Ishikawa (cell line): ENCODE measurements around the gene DGKG.

ENCODE experiments used
- CEBPB ChIP-seq: IDR thresholded peaks from 2 replicates; pipeline ENCODE4 v1.6.1; 2012
- CREB1 ChIP-seq: IDR thresholded peaks from 2 replicates; pipeline ENCODE4 v1.6.1; 2012; ENCODE audit warnings: low read depth
- EGR1 ChIP-seq: IDR thresholded peaks from 2 replicates; pipeline ENCODE4 v1.6.1; 2012
- EP300 ChIP-seq: IDR thresholded peaks from 2 replicates; pipeline ENCODE4 v1.6.1; 2012; ENCODE audit warnings: borderline replicate concordance
- FOXM1 ChIP-seq: IDR thresholded peaks from 2 replicates; pipeline ENCODE4 v1.6.1; 2012; ENCODE audit warnings: low read depth, borderline replicate concordance
- NFIC ChIP-seq: IDR thresholded peaks from 2 replicates; pipeline ENCODE4 v1.6.1; 2012
- RAD21 ChIP-seq: IDR thresholded peaks from 2 replicates; pipeline ENCODE4 v1.6.1; 2012; ENCODE audit warnings: low read depth
- TAF1 ChIP-seq: IDR thresholded peaks from 2 replicates; pipeline ENCODE4 v1.6.1; 2012; ENCODE audit warnings: low read depth, mild to moderate bottlenecking
- TCF12 ChIP-seq: IDR thresholded peaks from 2 replicates; pipeline ENCODE4 v1.6.1; 2012; ENCODE audit warnings: low read depth
- TEAD4 ChIP-seq: IDR thresholded peaks from 2 replicates; pipeline ENCODE4 v1.6.1; 2012
- YY1 ChIP-seq: IDR thresholded peaks from 2 replicates; pipeline ENCODE4 v1.6.1; 2012; ENCODE audit warnings: low read depth
- ZBTB7A ChIP-seq: IDR thresholded peaks from 2 replicates; pipeline ENCODE4 v1.6.1; 2012; ENCODE audit warnings: low read depth
- TF ChIP-seq, protein P1 (sequence below): IDR thresholded peaks from 2 replicates; pipeline ENCODE4 v1.6.1; 2012; ENCODE audit warnings: low read depth, mild to moderate bottlenecking
- TF ChIP-seq, protein P2 (sequence below): IDR thresholded peaks from 2 replicates; pipeline ENCODE4 v1.6.1; 2012
- TF ChIP-seq, protein P3 (sequence below): IDR thresholded peaks from 2 replicates; pipeline ENCODE4 v1.6.1; 2012

Gene DGKG

DNA sequence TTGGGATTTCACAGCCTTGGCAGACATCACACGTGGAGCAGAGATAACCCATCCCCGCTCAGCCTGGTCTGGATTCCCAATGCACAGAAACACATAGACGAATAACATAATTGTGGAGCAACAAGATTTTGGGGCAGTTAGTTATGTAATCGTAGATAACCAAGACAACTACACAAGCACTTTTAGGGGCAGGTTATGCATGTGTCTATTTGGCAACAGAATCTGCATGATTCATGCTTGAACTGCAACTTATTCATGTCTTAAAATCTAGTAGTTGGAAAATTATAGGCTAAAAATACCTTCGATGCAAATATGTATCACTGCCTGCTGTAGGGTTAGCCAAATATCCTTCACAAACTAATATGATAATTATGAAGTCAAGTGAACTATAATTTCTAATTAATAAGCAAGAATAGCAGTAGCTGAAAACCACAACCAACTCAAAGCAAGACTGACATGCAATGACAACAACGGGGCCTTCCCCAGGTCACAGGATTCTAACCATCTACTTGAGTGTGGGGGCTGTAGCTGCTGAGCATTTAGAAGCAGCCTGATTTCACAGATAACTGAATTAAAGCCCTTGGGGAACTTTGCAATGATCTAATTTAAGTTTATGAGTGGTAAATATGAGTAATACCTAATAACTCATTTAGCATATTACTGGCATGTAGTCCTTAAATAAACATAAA lies 31.1 kb downstream of the DGKG start:
- TF ChIP-seq EGR1 (no peak), CREB1 (no peak), TCF12 (no peak), CEBPB (no peak), TEAD4 (no peak), TAF1 (no peak), ZBTB7A (no peak), NFIC (no peak), YY1 (no peak)
- TF ChIP-seq, protein P1, sequence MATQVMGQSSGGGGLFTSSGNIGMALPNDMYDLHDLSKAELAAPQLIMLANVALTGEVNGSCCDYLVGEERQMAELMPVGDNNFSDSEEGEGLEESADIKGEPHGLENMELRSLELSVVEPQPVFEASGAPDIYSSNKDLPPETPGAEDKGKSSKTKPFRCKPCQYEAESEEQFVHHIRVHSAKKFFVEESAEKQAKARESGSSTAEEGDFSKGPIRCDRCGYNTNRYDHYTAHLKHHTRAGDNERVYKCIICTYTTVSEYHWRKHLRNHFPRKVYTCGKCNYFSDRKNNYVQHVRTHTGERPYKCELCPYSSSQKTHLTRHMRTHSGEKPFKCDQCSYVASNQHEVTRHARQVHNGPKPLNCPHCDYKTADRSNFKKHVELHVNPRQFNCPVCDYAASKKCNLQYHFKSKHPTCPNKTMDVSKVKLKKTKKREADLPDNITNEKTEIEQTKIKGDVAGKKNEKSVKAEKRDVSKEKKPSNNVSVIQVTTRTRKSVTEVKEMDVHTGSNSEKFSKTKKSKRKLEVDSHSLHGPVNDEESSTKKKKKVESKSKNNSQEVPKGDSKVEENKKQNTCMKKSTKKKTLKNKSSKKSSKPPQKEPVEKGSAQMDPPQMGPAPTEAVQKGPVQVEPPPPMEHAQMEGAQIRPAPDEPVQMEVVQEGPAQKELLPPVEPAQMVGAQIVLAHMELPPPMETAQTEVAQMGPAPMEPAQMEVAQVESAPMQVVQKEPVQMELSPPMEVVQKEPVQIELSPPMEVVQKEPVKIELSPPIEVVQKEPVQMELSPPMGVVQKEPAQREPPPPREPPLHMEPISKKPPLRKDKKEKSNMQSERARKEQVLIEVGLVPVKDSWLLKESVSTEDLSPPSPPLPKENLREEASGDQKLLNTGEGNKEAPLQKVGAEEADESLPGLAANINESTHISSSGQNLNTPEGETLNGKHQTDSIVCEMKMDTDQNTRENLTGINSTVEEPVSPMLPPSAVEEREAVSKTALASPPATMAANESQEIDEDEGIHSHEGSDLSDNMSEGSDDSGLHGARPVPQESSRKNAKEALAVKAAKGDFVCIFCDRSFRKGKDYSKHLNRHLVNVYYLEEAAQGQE, result no peak
- TF ChIP-seq, protein P2, sequence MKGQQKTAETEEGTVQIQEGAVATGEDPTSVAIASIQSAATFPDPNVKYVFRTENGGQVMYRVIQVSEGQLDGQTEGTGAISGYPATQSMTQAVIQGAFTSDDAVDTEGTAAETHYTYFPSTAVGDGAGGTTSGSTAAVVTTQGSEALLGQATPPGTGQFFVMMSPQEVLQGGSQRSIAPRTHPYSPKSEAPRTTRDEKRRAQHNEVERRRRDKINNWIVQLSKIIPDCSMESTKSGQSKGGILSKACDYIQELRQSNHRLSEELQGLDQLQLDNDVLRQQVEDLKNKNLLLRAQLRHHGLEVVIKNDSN, result no peak

DNA sequence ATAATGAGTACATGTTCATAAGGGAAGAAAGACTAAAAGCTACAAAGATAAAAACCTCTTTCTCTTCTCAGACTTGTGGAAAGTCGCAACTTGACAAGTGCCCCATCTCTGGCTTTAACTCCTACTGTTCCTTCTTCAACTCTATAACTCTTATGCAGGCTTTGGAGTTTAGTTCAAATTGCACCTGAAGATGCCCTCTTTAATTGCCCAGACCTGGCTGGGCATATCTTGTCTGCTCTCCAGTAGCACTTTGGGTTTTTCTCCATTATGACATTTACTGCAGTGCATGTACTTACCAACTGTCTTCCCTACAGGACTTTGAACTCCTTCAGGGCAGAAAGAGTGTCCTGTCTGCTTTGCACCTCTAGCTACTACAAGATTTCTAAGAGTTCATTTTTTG lies 32.4 kb downstream of the DGKG start:
- no peak for TF ChIP-seq EGR1
- TF ChIP-seq CREB1, result no peak
- TF ChIP-seq YY1, result no peak
- no peak for TF ChIP-seq CEBPB
- no peak for TF ChIP-seq RAD21
- TF ChIP-seq, protein P1, result no peak
- no peak for TF ChIP-seq FOXM1
- no peak for TF ChIP-seq NFIC
- no peak for TF ChIP-seq TCF12

DNA sequence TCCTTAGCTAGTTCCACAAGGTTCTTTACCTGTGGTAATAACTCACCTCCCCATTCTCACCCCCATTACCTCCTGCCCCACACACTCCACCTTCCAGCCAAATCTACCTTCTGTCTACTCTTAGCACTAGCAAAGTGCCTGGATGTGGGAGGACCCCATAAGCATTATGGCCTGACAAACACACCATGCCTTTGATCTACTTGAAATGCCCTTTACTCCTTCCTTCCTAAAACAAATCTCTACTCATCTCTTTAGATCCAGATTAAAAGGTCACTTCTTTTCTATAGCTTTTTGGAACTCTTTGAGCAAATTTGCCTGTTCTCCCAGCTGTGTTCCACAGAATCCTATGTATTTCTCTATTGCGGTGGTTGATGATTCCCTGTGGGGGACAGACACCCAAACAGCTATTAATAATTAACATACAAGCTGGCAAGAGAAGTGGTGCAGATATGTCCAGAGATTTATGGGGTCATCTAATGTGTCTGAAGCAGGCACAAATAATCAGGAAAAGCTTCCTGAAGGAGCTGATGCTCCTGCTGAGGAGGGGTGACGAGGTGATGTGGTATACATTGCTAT lies 34.0 kb downstream of the DGKG start:
- no peak for TF ChIP-seq YY1
- TF ChIP-seq, protein P1, result no peak
- TF ChIP-seq TAF1, result no peak
- TF ChIP-seq, protein P3, sequence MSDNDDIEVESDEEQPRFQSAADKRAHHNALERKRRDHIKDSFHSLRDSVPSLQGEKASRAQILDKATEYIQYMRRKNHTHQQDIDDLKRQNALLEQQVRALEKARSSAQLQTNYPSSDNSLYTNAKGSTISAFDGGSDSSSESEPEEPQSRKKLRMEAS, result no peak
- no peak for TF ChIP-seq TCF12
- no peak for TF ChIP-seq NFIC
- no peak for TF ChIP-seq RAD21
- no peak for TF ChIP-seq CEBPB
- no peak for TF ChIP-seq FOXM1
- TF ChIP-seq ZBTB7A, result no peak
- TF ChIP-seq CREB1, result no peak
- TF ChIP-seq TEAD4, result no peak
- no peak for TF ChIP-seq EGR1
- no peak for TF ChIP-seq EP300
- TF ChIP-seq, protein P2, result no peak

DNA sequence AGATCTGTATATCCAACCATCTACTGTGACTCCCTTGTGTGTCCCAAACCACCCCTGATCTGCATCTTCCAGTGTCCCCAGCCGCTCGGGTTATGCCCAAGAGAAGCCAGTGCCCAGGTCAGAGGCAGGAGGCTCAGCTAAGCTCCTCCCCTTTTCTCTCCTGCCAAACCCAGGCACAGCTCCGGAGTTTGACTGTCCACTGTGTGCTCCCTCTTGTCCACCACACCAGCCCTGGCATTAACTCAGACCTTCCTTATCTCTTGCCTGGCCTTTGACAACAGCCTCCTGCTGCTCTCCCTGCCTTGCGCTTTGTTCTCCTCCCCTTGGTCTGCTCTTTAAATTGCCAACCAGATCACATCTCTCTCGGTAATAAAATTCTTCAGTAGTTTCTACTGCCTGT lies 39.3 kb downstream of the DGKG start:
- TF ChIP-seq RAD21, result no peak
- TF ChIP-seq NFIC, result no peak
- no peak for TF ChIP-seq EGR1
- TF ChIP-seq CEBPB, result no peak
- no peak for TF ChIP-seq TCF12
- TF ChIP-seq CREB1, result no peak
- no peak for TF ChIP-seq YY1
- no peak for TF ChIP-seq TAF1
- TF ChIP-seq, protein P2, result no peak
- TF ChIP-seq FOXM1, result no peak
- TF ChIP-seq, protein P1, result no peak
- TF ChIP-seq ZBTB7A, result no peak
- TF ChIP-seq, protein P3, result no peak
- no peak for TF ChIP-seq EP300
- TF ChIP-seq TEAD4, result no peak
